ENCODE measurements around the gene TELO2.

The TELO2 gene

DNA sequence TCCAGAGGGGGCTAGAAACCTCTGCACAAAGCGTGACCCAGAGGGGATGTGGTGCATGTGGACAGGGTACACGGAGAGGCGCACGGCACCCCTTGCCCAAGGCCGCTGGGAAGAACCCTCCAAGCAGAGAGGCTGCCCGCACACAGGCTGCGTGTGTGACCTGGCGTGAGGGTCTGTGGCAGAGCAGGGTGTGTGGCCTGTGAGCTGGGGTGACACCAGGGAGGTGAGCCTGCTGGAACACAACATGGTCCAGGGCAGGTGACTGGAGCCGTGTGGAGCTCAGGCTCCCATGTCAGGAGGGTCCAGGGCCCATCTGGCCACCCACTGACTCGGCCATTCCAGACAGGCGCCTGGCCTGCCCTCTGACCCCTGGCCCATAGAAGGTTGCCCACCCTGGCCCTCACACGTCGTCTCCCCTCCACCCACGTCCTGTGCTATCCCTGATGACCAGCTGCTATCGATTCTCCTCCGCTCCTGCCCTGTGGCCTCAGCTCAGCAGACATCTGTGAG, 25.5 kb downstream of the TELO2 start:
- DNase-seq (ENCODE audit: low read depth) = no peak

DNA sequence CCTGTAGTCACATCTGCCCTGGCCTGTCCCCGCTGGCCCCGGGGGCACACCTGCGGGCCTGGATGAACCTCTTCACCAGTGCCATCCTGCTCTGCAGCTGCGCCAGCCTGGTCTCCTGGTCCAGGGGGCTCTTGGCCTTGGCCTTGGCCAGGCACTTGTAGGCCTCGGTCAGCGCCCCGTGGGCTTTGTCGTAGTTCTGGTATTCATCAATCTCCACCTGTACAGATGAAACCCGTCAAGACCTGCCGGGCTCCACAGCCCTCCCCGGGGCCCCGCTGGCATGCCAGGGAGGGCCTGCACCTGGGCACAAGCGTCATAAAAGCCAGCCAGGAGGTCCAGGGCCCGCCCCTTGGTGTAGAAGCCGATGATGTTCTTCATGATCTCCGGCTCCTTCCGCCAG, 26.7 kb downstream of the TELO2 start:
- no peak for DNase-seq (ENCODE audit: low read depth)

DNA sequence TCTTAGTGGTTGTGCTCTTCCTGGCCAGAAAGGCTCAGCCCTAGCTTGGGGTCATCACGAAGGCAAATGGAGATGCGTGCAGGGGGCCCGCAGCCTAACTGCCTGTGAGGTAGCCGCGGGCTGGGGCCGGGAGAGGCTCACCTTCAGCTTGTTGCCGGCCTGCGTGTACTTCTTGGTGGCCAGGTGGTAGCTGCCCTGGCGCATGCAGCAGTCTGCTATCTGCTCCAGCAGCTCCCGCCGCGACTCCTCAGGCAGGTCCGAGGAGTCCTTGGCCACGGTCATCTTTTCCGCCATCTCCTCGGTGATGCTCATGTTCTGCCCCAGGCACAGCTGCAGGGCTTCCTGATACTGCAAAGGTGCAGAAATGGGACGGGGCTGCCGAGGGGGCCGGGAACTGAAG, 27.3 kb downstream of the TELO2 start:
- DNase-seq (ENCODE audit: low read depth) = no peak

GRCh38 chr16:1523581-1524245, 30.6 kb downstream of the TELO2 start:
- DNase-seq (ENCODE audit: low read depth) = no peak

- DNase-seq (ENCODE audit: low read depth) = no peak
Observed at GRCh38 chr16:1524366-1524765, 31.2 kb downstream of the TELO2 start.

DNA sequence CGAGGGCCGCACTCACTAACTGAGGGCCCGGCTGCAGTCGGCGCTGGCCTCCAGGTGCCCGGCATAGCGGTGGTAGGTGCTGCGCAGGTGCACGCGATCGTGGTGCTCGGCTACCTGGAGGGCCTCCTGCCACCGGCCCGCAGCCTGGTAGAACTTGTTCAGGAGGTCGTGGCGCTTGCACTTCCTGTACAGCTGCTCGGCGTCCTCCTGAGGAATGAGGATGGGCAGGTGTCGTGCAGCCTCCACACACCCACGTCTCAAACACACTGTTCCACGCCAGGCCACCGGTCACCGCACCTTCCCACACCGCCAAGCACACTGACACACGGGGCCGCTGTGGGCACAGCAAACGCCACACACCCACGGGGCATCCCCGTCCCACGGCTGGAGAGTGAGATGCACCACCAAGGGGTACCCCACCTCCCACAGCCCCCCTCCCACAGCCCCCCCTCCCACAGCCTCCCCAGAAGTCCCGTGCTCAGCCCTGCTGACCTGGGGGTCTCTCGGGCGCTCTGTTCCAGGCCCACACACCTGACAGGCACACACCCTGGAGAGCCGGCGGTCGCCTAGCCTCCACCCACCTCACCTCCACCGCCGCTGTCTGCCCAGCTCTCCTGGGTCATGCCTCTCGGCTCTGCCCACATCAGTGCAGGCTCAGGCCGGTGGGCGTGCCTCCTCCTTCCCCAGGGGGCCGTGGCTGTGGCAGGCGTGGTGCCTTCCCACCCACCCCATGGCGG, 32.9 kb downstream of the TELO2 start:
- no peak for DNase-seq (ENCODE audit: low read depth)

- DNase-seq (ENCODE audit: low read depth) = no peak
Observed at GRCh38 chr16:1526608-1527555, 33.7 kb downstream of the TELO2 start.

- DNase-seq (ENCODE audit: low read depth) = no peak
Observed at GRCh38 chr16:1527836-1528811, 35.0 kb downstream of the TELO2 start.

DNA sequence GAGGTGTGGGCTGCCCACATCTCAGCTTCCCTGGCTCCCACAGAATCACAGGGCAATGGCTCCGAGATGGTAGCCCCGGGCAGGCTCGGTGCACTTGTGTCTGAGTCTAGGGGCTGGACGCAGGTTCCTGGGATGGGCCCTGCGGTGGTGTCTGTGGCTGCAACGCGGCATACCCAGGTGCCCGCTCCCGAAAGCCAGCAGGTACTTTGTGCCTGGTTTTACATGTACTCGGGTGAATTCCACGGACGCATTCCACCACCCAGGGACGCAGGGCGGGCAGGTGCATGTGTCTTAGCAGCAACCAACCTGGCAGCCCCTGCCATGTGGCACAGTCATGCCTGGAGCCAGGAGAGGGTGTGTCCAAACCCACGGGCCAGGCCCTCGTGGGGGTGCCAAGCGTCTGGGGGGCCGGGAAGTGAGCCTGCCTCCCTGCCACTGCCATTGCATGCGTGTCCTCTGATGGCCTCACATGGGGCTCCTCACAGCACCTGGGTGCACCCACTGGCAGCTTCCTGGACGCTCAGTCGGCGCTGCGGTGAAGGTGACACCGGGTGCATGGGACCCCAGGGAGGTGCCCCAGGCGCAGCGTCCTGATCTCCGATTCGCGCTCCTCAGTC, 35.9 kb downstream of the TELO2 start:
- DNase-seq (ENCODE audit: low read depth) = no peak

DNA sequence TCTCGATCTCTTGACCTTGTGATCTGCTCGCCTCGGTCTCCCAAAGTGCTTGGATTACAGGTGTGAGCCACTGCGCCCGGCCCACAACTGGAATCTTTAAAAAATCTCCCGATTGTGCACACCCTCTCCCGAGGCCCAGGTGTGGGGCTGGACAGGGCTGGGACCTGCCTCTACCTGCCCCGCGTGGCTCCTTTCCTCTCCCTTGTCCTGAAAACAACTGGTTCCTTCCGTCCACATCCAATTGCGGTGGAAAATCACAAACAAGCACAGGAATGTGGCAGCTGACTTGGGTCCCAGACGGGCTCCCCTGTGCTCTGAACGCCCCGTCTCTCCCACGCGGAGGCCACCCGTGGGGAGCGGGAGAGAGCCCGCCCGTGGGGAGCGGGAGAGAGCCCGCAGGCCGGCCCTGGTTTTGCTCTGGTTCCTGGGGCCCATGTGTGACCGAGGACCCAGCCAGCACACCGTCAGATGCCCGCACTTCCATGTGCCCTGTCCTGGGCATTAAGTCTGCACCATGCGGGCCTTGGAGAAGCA, 37.3 kb downstream of the TELO2 start:
- no peak for DNase-seq (ENCODE audit: low read depth)

- no peak for DNase-seq (ENCODE audit: low read depth)
Observed at GRCh38 chr16:1530883-1531637, 37.9 kb downstream of the TELO2 start.

DNA sequence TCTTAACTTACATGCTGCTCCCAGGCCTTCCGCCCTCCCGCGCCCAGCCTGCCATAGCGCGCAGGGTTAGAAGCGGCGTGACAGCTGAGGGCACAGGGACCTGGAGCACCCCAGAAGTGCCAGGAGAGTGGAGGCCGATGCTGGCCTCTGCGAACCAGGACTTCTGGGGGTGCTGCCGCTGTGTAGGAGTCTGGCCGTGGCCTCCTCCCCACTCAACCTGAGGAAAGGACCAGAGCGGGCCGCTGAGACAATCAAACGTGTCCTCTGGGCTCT, 38.4 kb downstream of the TELO2 start:
- no peak for DNase-seq (ENCODE audit: low read depth)

- no peak for DNase-seq (ENCODE audit: low read depth)
Observed at GRCh38 chr16:1532081-1532760, 39.1 kb downstream of the TELO2 start.

- no peak for DNase-seq (ENCODE audit: low read depth)
Observed at GRCh38 chr16:1532771-1533170, 39.6 kb downstream of the TELO2 start.

DNA sequence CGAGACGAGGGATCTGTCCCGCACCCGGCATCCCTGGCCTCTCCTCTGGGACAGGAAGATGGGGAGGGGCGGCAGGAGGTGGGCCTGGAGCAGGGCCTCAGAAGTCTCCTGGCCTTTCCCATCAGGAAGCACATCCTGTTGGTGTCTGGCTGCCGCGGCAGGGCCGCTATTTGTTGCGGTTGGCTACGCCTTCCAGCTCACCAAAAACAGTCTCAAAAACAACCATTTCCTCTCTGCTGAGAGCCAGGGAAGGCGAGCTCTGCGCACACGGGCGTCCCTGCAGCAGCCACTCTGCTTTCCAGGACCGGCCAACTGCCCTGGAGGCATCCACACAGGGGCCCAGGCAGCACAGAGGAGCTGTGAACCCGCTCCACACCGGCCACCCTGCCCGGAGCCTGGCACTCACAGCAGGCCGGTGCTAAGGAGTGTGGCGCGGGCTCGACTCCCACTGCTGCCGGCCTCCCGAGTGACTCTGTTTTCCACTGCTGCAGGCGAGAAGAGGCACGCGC, 40.3 kb downstream of the TELO2 start, which contains the start of gene TMEM204:
Gene TMEM204 (plus strand): TSS at position 224 of the 509 bp plus-strand sequence. CDS start 610 bp downstream, outside the sequence.
- DNase-seq (ENCODE audit: low read depth) = no peak

DNA sequence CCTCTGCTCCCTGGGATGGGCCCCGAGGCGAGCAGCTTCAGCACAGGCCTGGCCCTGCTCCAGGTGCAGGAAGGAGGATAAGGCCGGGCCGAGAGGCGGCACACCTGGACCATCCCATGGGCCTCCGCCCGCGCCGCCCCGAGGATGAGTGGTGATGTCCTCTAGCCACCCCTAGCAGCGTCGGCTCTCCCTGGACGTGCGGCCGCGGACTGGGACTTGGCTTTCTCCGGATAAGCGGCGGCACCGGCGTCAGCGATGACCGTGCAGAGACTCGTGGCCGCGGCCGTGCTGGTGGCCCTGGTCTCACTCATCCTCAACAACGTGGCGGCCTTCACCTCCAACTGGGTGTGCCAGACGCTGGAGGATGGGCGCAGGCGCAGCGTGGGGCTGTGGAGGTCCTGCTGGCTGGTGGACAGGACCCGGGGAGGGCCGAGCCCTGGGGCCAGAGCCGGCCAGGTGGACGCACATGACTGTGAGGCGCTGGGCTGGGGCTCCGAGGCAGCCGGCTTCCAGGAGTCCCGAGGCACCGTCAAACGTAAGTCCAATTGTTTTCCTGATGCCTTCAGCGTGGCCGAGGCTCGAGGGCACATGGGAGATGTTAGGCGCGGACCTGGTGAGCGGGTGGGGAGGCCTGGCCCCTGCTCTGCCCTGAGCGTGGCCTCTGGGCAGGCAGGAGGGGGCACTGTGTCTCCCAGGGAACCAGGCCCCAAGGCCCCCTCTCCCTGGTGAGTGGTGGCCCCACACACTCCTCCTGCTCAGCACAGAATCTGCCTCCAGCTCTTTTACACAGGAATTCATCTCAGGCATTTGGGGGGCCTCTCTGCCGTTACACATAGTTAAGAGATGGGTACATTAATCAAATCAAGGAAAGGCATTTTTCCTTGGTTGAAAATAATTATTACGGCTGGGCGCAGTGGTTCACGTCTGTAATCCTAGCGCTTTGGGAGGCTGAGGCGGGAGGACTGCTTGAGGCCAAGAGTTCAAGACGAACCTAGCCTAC, 41.2 kb downstream of the TELO2 start:
- DNase-seq (ENCODE audit: low read depth) = no peak

DNA sequence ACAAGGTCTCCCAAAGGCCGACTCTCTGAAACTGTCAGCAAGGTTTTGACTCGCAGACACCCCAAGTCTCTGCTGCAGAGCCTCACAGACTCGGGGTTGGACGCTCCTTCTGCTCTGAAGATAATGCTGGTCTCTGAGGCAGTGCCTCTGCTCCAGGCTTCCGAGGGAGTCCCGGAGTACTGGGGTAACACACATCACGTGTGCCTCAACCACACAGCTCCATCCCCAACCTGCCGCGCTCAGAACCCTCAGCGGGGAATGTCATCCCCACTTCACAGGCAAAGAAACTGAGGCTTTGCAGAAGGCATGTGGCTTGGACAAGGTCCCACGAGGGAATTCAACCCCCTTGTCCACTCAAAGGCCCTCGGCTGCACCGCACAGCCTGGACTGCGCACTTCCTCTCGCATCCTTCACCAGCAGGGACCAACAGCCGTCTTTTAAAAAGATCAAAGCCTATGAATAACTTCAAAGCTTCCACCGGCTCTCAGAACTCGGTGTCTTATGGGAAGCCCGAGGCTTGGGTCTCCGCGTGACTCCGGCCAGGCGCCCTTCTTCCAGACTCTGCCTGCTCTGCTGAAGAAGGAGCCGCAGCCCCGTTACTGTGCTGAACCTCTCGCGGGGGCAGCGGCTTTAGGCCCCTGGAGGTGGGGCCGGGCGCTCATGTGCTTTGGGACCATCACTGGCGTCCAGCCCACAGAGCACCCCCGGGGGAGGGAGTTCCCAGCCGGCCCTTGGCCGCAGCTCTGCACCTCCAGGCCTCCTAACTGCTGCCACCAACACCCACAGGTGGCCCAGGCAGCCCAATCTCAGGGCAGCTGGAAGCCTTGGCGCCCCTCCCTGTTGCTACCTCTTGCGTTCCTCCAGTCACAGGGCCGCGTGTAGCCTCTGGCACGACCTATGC, 42.5 kb downstream of the TELO2 start:
- DNase-seq (ENCODE audit: low read depth) = no peak

Measured in stimulated activated CD8-positive, alpha-beta memory T cell treated with anti-CD3 and anti-CD28 coated beads, Interleukin-7, amount 100 ng/mL, for 24 hours (primary cell).